Hepatocyte (in vitro differentiated cells): ENCODE results near the gene ADRM1. TPM values are rescaled to one million over a fixed set of nuclear protein-coding genes. Genes with fewer than 3 reads are reported as not detected.

ENCODE experiments used
- DNase-seq: peaks from one replicate; pipeline ENCODE4 v3.0.0-alpha.2; 2016; ENCODE audit warnings: low spot score
- H2AFZ ChIP-seq: fragments of 200-600 bp; sonication (generic); 2 replicates; pipeline ENCODE4 v1.6.0; 2016; ENCODE audit warnings: antibody characterized with exemption, mild to moderate bottlenecking
- H3K27ac ChIP-seq: fragments of 200-600 bp; sonication (generic); 2 replicates; pipeline ENCODE4 v1.5.1; 2016; ENCODE audit warnings: mild to moderate bottlenecking
- H3K27me3 ChIP-seq: fragments of 200-600 bp; sonication (generic); 2 replicates; pipeline ENCODE4 v1.6.1; 2016
- H3K36me3 ChIP-seq: fragments of 200-600 bp; sonication (generic); replicated peaks from 2 replicates; pipeline ENCODE4 v1.5.1; 2016; ENCODE audit warnings: low read depth; ENCODE audit not compliant: insufficient read depth
- H3K4me1 ChIP-seq: fragments of 200-600 bp; sonication (generic); 2 replicates; pipeline ENCODE4 v1.5.1; 2016; ENCODE audit warnings: mild to moderate bottlenecking, moderate library complexity; ENCODE audit not compliant: insufficient read depth
- H3K4me2 ChIP-seq: fragments of 200-600 bp; sonication (generic); 2 replicates; pipeline ENCODE4 v1.6.0; 2016
- H3K4me3 ChIP-seq: fragments of 200-600 bp; sonication (generic); 2 replicates; pipeline ENCODE4 v1.5.1; 2016; ENCODE audit warnings: mild to moderate bottlenecking
- H3K79me2 ChIP-seq: fragments of 200-600 bp; sonication (generic); 2 replicates; pipeline ENCODE4 v1.6.0; 2017; ENCODE audit warnings: mild to moderate bottlenecking
- H3K9me2 ChIP-seq: fragments of 200-600 bp; sonication (generic); replicated peaks from 2 replicates; pipeline ENCODE4 v1.6.0; 2017; ENCODE audit warnings: mild to moderate bottlenecking; ENCODE audit not compliant: insufficient read depth
- H3K9me3 ChIP-seq: fragments of 200-600 bp; sonication (generic); 2 replicates; pipeline ENCODE4 v1.5.1; 2016; ENCODE audit warnings: low read depth, mild to moderate bottlenecking
- H4K20me1 ChIP-seq: fragments of 200-600 bp; sonication (generic); 2 replicates; pipeline ENCODE4 v1.6.0; 2016; ENCODE audit warnings: mild to moderate bottlenecking; ENCODE audit not compliant: insufficient read depth, poor library complexity, severe bottlenecking
- EZH2 ChIP-seq: fragments of 200-600 bp; sonication (generic); IDR thresholded peaks from 2 replicates; pipeline ENCODE4 v1.6.1; 2016; ENCODE audit warnings: antibody characterized with exemption, mild to moderate bottlenecking, borderline replicate concordance
- EZH2phosphoT487 ChIP-seq: fragments of 200-600 bp; sonication (generic); IDR thresholded peaks from one replicate; pipeline ENCODE4 v1.6.1; 2018; ENCODE audit warnings: antibody characterized with exemption, mild to moderate bottlenecking, low read depth, moderate library complexity; ENCODE audit not compliant: unreplicated experiment, severe bottlenecking
- WGBS: methylation state at CpG from one replicate; pipeline ENCODE4 v1.1.6; 2016; ENCODE audit warnings: low lambda C conversion rate; ENCODE audit errors: missing lambda C conversion rate; 5-methylcytosine and 5-hydroxymethylcytosine counted together
- polyA plus RNA-seq: library from polyadenylated mRNA; unstranded; fragments of >200 nt; fragmentation: Nextera tagmentation; extraction: Ambion mirVana; gene quantifications from 2 replicates; pipeline ENCODE4 v1.2.1, GENCODE V29; 2016
- total RNA-seq: library from RNA; depleted of rRNA; stranded (reverse); fragments of >200 nt; gene quantifications from 2 replicates; pipeline ENCODE4 v1.2.3, GENCODE V29; 2014
- TF ChIP-seq, protein P1 (sequence below): fragments of 200-600 bp; sonication (generic); IDR thresholded peaks from 2 replicates; pipeline ENCODE4 v1.5.1; 2016; ENCODE audit warnings: antibody characterized with exemption, mild to moderate bottlenecking; ENCODE audit not compliant: poor library complexity

The ADRM1 gene
- total and polyA plus RNA-seq, 2 experiments from 2014 or later = 103 to 144 TPM

DNA sequence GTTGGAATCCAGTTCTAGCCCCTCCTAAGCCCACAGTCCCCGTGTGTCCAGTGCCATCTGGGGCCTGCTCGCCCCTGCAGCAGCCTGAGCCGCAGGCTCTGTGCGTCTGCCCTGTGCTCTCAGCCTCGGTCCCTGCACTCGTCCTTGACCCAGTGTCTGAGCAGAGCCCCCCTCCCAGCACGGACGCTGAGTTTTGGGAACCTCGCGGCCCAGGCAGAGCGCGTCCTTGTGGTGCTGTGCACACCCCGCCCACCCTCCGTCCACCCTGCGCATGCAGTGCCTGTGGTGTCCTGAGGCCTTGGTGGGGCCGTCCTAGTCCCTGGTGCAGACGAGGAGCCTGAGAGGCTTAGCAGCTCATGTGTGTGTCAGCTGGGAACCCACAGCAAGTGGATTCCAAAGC lies 32.9 kb upstream of the ADRM1 start:
- DNase-seq = no peak
- Histone ChIP-seq H3K4me3 (no peak overlapping the region), H3K9me3 (no peaks in the 10 kb centered on the region), H3K36me3 (no peaks in the 10 kb centered on the region), H3K79me2 (peaks cover 8% of the 10 kb centered on the region), H3K27me3 (no peaks in the 10 kb centered on the region), H3K27ac (no peak overlapping the region), H3K4me2 (no peak overlapping the region), H3K9me2 (no peaks in the 10 kb centered on the region), H3K4me1 (no peaks in the 10 kb centered on the region), H4K20me1 (peaks cover 5% of the 10 kb centered on the region), H2AFZ (no peak overlapping the region)
- TF ChIP-seq EZH2 = no peak
- no peak for TF ChIP-seq EZH2phosphoT487
- TF ChIP-seq, protein P1, sequence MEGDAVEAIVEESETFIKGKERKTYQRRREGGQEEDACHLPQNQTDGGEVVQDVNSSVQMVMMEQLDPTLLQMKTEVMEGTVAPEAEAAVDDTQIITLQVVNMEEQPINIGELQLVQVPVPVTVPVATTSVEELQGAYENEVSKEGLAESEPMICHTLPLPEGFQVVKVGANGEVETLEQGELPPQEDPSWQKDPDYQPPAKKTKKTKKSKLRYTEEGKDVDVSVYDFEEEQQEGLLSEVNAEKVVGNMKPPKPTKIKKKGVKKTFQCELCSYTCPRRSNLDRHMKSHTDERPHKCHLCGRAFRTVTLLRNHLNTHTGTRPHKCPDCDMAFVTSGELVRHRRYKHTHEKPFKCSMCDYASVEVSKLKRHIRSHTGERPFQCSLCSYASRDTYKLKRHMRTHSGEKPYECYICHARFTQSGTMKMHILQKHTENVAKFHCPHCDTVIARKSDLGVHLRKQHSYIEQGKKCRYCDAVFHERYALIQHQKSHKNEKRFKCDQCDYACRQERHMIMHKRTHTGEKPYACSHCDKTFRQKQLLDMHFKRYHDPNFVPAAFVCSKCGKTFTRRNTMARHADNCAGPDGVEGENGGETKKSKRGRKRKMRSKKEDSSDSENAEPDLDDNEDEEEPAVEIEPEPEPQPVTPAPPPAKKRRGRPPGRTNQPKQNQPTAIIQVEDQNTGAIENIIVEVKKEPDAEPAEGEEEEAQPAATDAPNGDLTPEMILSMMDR = no peak
- WGBS = 91% methylated on average over 16 of the region's 17 CpGs

DNA sequence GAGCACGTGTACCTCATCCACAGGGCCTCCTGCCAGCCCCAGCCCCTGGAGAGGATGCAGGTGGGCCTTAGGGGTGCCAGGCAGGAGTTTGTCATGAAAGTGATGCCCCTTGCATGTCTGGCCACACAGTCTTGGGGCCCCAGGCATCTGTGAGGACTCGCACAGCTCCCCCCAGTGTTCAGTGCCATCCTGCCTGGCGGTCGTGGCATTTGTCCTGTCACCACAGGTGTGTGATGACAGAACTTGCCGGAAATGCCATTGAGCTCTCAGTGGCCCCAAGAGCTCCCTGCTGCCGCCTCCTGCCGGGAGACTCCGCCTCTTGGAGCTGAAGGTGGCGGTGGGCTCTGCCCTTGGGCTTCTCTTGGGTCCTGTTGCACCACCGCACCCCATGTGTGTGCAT lies 30.6 kb upstream of the ADRM1 start:
- DNase-seq = no peak
- H3K36me3 ChIP-seq = no peaks in the 10 kb centered on the region
- no peaks in the 10 kb centered on the region for H3K4me1 ChIP-seq
- H3K4me2 ChIP-seq = no peak overlapping the region
- H2AFZ ChIP-seq = no peak overlapping the region
- H3K79me2 ChIP-seq = no peaks in the 10 kb centered on the region
- H3K27ac ChIP-seq = no peak overlapping the region
- no peak for TF ChIP-seq EZH2phosphoT487
- WGBS = 92% methylated on average over 10 of the region's 10 CpGs
- no peak overlapping the region for H3K4me3 ChIP-seq
- peaks cover 5% of the 10 kb centered on the region for H4K20me1 ChIP-seq
- no peaks in the 10 kb centered on the region for H3K9me2 ChIP-seq
- H3K9me3 ChIP-seq = no peaks in the 10 kb centered on the region
- no peaks in the 10 kb centered on the region for H3K27me3 ChIP-seq

DNA sequence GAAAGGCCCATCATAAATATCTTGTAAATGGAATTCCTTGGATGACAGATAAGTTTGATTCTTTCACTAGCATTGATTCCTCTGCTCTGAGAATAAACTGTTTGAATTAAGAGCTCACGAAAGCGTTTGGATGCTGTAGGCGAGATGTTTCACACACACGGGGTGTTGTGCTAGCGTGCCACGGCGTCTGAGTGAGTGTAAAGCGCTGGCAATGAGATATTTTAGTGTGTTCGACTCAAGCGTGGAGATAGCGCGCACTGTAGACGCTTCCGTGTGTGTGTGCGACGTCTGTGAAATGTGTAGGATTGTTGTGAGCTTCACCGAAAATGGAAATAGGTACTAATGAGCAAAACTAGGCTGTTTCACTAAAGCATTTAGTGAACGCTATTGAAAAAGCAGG lies 29.4 kb upstream of the ADRM1 start:
- Histone ChIP-seq H3K9me3 (no peaks in the 10 kb centered on the region), H2AFZ (no peak overlapping the region), H3K27me3 (no peaks in the 10 kb centered on the region), H3K9me2 (no peaks in the 10 kb centered on the region), H3K4me1 (no peaks in the 10 kb centered on the region), H3K27ac (no peak overlapping the region), H3K79me2 (peaks cover 3% of the 10 kb centered on the region), H3K4me2 (no peak overlapping the region), H4K20me1 (peaks cover 8% of the 10 kb centered on the region), H3K36me3 (no peaks in the 10 kb centered on the region), H3K4me3 (no peak overlapping the region)
- TF ChIP-seq, protein P1 = no peak
- TF ChIP-seq EZH2 (no peak), EZH2phosphoT487 (no peak)
- WGBS = 96% methylated on average over 18 of the region's 18 CpGs
- DNase-seq = no peak

DNA sequence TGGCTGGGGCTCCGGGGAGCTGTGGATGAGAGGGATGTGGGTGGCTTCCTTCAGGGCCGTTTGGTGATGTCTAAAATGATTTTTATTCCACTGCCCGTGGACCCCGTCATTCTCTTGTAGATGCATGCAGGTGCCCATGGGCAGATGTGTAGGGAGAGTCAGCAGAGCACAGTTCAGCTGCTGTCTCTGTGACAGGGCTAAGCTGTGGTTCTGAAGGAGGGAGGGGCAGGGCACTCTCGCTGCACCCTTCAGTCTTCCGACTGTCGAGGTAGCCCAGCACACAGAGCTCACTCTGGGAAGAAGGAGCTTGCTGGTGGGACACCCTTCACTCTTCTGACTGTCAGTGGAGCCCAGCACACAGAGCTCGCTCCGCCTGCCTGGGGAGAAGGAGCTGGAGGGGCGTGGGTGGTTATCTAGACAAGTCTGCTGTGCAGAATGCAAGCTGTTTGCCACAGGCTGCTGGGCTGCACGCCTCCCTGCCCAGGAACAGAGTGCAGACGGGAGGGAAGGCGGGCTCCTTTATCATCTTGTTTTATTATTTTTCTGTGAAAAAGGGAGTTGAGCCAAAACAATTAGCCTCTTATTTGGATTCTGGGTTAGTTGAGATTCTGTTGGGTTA lies 28.4 kb upstream of the ADRM1 start:
- Histone ChIP-seq H3K27ac (no peak overlapping the region), H3K27me3 (no peaks in the 10 kb centered on the region), H3K4me2 (no peak overlapping the region), H3K4me1 (no peaks in the 10 kb centered on the region), H3K79me2 (peaks cover 3% of the 10 kb centered on the region), H3K9me2 (no peaks in the 10 kb centered on the region), H3K9me3 (no peaks in the 10 kb centered on the region), H4K20me1 (peaks cover 8% of the 10 kb centered on the region), H3K4me3 (no peak overlapping the region), H2AFZ (no peak overlapping the region), H3K36me3 (no peaks in the 10 kb centered on the region)
- DNase-seq = no peak
- TF ChIP-seq EZH2phosphoT487 (no peak), EZH2 (no peak)
- TF ChIP-seq, protein P1 = no peak
- 90% methylated on average over 13 of the region's 13 CpGs for WGBS
